ENCODE results near the gene CACNB4. TPM values are rescaled to one million over a fixed set of nuclear protein-coding genes. Genes with fewer than 3 reads are reported as not detected.

Gene CACNB4
- 0.14 to 0.36 TPM (median 0.19 TPM) in 5 replicates for total RNA-seq (2022; extraction: Qiagen RNA extraction)

DNA sequence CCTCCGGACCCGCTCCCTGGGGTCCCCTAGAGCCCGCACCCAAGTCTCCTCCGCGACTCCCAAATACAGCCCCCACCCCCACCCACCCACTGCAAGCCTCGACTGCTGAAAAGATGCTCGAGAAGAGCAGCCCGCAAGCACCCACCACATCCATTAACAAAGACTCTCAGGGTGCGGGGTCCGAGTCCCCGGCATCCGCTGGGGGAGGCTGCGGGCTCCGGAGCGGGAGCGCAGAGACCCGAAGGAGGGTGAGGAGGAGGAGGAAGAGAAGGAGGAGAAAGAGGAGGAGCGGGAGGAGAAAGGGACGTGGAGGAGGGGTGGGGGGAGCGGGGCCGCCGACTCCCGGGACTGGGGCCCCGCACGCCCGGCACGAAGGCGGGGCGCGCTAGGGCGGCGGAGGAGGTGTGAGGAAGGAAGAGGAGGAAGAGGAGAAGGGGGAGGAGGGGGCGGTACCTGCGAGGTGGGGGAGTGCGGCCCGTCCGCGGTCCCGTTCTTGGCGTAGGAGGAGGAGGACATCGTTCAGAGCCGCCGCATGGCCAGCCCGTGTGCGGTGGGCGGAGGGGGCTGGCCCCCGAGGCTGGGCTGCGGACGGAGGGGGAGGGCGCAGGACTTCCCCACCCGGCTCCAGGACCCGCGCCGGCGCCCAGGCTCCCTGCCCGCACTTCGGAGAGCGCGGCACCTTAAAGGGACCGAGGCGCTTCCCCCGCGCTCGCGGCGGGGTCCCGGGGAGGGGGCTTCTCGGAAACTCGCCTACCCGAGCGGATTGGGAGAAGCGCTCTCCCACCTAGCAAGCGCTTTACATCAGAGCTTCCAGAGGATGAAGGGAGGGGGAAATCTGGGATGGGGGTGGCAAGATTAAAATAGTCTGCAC, at the start of gene CACNB4:
CACNB4 (minus strand) TSS at position 549 of the 871 bp plus-strand sequence.

DNA sequence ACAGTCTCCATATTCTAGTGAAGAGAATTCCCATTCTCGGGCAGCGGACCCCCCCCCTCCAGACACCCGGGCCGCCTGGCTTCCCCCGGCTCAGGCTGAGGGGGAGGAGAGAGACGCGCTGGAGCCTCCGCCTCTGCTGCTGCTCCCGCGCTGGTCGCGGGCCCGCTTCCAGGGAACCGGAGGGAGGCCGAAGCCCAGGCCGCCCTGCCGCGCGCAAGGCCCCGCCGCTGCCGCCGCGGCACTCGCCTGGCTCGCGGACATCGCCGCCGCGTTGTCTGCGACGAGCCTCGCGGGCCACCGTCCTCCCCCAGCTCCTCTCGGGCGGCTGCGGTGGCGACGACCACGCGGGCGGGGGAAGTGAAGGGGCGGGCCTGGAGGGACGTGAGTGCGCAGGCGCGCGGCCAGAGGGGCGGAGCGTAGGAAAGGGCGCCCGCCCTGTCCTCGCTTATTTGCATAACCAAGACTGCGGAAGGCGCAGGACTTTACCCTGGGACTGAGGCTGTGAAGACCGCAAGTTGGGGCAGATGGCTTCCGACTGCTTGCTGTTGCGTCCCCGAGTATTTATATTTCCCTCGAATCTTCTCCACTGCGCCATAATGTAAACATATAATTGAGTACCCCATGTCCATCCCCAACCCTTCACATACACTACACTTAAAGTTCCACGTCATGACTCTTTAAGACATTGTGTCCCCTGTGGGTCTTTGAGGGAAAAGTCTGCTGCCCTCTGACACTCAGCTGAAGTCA, 270.5 kb downstream of the CACNB4 start, which contains the start of gene ARL5A:
ARL5A (minus strand) TSS at position 279 of the 747 bp plus-strand sequence; CDS start at position 34, 245 bp downstream.

Other genes starting within 250 kb of the CACNB4 start
- 8.6 to 11.1 TPM (median 10.6 TPM) in 5 replicates for gene STAM2, start 76.7 kb upstream of the CACNB4 start, total RNA-seq (2022; extraction: Qiagen RNA extraction)
- 28.8 to 42.1 TPM (median 39.0 TPM) in 5 replicates for gene FMNL2, start 236.1 kb upstream of the CACNB4 start, total RNA-seq (2022; extraction: Qiagen RNA extraction)